Measurements from ENCODE around the gene IGF2BP3.

GRCh38 chr7:23458044-23458443 is 12.2 kb downstream of the IGF2BP3 start:
- no peak for TF ChIP-seq CTCF (IDR thresholded peaks at IDR 0.05; ENCODE audit: extremely low read depth in 1 of 2, insufficient read depth in 1 of 2, low read depth in 1 of 2, low read length in 2 of 2)
- no peak for TF ChIP-seq EZH2 (IDR thresholded peaks at IDR 0.05; ENCODE audit: borderline replicate concordance, low read depth, low read length, severe bottlenecking)
- no peak for TF ChIP-seq JUN (IDR thresholded peaks at IDR 0.05; ENCODE audit: borderline replicate concordance, insufficient read depth, insufficient read length, low read depth)
- no peak for TF ChIP-seq POLR2A (IDR thresholded peaks at IDR 0.05; ENCODE audit: low read depth, low read length)
- no peak for TF ChIP-seq POLR2AphosphoS5 (IDR thresholded peaks at IDR 0.05; ENCODE audit: insufficient read depth, low read depth, low read length)
- no peak for TF ChIP-seq MAX (IDR thresholded peaks at IDR 0.05; ENCODE audit: insufficient read depth, insufficient read length)
- no peak for TF ChIP-seq MYC (IDR thresholded peaks at IDR 0.05; ENCODE audit: low read depth, low read length)
- no peak for TF ChIP-seq FOS (IDR thresholded peaks at IDR 0.05; ENCODE audit: borderline replicate concordance, insufficient read depth, low read length)
- no peak for TF ChIP-seq GATA2 (IDR thresholded peaks at IDR 0.05; ENCODE audit: insufficient read depth, insufficient read length, low read depth, low read length)

All from endothelial cell of umbilical vein (primary cell).